Gastroesophageal sphincter (tissue), 4 donors: ENCODE measurements around the gene RALGPS1. TPM values are rescaled to one million over a fixed set of nuclear protein-coding genes. Genes with fewer than 3 reads are reported as not detected.
A peak's percentile ranks its signal among the peaks of the same experiment; 100 is the strongest.

Source experiments
- ATAC-seq: fragments of 150-250 bp; one replicate; pipeline ENCODE4 v1.9.1; 2016; ENCODE audit warnings: mild to moderate bottlenecking, moderate library complexity
- H3K27ac ChIP-seq, 4 donors: fragments of 200-600 bp; sonication (generic) in 3 of 4; 1 replicate in 3 of 4; 2 replicates in 1 of 4; pipeline ENCODE4 v1.5.1; 2016 to 2019
- H3K27me3 ChIP-seq: fragments of 200-600 bp; sonication (generic); one replicate; pipeline ENCODE4 v1.5.1; 2019
- H3K36me3 ChIP-seq, 2 donors: fragments of 200-600 bp; sonication (generic); one replicate each; pipeline ENCODE4 v1.5.1; 2019; ENCODE audit warnings: control low read depth in 1 of 2
- H3K4me1 ChIP-seq, 3 donors: fragments of 200-600 bp; sonication (generic); 1 replicate in 2 of 3; 2 replicates in 1 of 3; pipeline ENCODE4 v1.5.1; 2016 to 2019; ENCODE audit warnings: control low read depth in 2 of 3
- H3K4me3 ChIP-seq, 2 donors: fragments of 200-600 bp; sonication (generic); one replicate each; pipeline ENCODE4 v1.5.1; 2019; ENCODE audit warnings: mild to moderate bottlenecking in 1 of 2, moderate library complexity in 1 of 2
- H3K9me3 ChIP-seq, 3 donors: fragments of 200-600 bp; sonication (generic); one replicate each; pipeline ENCODE4 v1.5.1; 2017 to 2019; ENCODE audit warnings: control low read depth in 2 of 3
- EP300 ChIP-seq: sonication (generic); formaldehyde crosslinking; IDR thresholded peaks from one replicate; pipeline ENCODE4 v1.6.1; 2017; ENCODE audit warnings: antibody characterized with exemption, mild to moderate bottlenecking
- POLR2A ChIP-seq, 2 donors: fragments of 450-650 bp; IDR thresholded peaks; one replicate each; pipeline ENCODE4 v1.6.1; 2017; ENCODE audit warnings: antibody characterized with exemption in 2 of 2, mild to moderate bottlenecking in 2 of 2, moderate library complexity in 1 of 2
- POLR2AphosphoS5 ChIP-seq: sonication (generic); formaldehyde crosslinking; IDR thresholded peaks from one replicate; pipeline ENCODE4 v1.6.1; 2017; ENCODE audit warnings: antibody characterized with exemption
- WGBS, 2 donors: methylation state at CpG; one replicate each; pipeline ENCODE4 v1.1.5; 2018; ENCODE audit warnings: low coverage in 1 of 2; 5-methylcytosine and 5-hydroxymethylcytosine counted together
- total RNA-seq, 4 donors: library from RNA; depleted of rRNA; stranded (reverse); fragments of >200 nt; gene quantifications; one replicate each; pipeline ENCODE4 v1.1.0, GENCODE V29; 2016
- TF ChIP-seq, protein P1 (sequence below), 4 experiments: fragments of 200-600 bp in 2 of 4; fragments of 450-650 bp in 2 of 4; sonication (generic) in 1 of 4; IDR thresholded peaks; one replicate each; pipeline ENCODE4 v1.5.1; 2017 to 2019; ENCODE audit warnings: antibody characterized with exemption in 4 of 4, mild to moderate bottlenecking in 2 of 4, moderate library complexity in 2 of 4

RALGPS1 gene
- total RNA-seq, 4 donors from 2014 or later, result 5.9 to 17.4 (median 11.3) TPM

GRCh38 chr9:127033061-127033460 lies 118.5 kb downstream of the RALGPS1 start:
- peaks cover 0 to 3% of the 10 kb centered on the region in 2 donors for H3K36me3 ChIP-seq
- H3K9me3 ChIP-seq, result no peaks in the 10 kb centered on the region
- TF ChIP-seq EP300, result no peak
- TF ChIP-seq POLR2AphosphoS5, result no peak
- TF ChIP-seq, protein P1, sequence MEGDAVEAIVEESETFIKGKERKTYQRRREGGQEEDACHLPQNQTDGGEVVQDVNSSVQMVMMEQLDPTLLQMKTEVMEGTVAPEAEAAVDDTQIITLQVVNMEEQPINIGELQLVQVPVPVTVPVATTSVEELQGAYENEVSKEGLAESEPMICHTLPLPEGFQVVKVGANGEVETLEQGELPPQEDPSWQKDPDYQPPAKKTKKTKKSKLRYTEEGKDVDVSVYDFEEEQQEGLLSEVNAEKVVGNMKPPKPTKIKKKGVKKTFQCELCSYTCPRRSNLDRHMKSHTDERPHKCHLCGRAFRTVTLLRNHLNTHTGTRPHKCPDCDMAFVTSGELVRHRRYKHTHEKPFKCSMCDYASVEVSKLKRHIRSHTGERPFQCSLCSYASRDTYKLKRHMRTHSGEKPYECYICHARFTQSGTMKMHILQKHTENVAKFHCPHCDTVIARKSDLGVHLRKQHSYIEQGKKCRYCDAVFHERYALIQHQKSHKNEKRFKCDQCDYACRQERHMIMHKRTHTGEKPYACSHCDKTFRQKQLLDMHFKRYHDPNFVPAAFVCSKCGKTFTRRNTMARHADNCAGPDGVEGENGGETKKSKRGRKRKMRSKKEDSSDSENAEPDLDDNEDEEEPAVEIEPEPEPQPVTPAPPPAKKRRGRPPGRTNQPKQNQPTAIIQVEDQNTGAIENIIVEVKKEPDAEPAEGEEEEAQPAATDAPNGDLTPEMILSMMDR (IDR thresholded peaks at IDR 0.05), result no peak
- no peak for TF ChIP-seq POLR2A (IDR thresholded peaks at IDR 0.05)
- H3K27me3 ChIP-seq, result no peaks in the 10 kb centered on the region
- ATAC-seq, result no peak
- H3K4me1 ChIP-seq, result peaks cover 0 to 34% (median 8%) of the 10 kb centered on the region in 3 donors
- 92 to 100% methylated on average over 1 to 2 of the region's 3 CpGs for WGBS, 2 donors
- no peak overlapping the region for H3K4me3 ChIP-seq
- no peak overlapping the region for H3K27ac ChIP-seq

GRCh38 chr9:127033789-127034188 lies 119.2 kb downstream of the RALGPS1 start:
- Histone ChIP-seq H3K27ac (no peak overlapping the region), H3K4me3 (no peak overlapping the region), H3K27me3 (no peaks in the 10 kb centered on the region), H3K9me3 (no peaks in the 10 kb centered on the region), H3K4me1 (peaks cover 0 to 34% (median 8%) of the 10 kb centered on the region in 3 donors), H3K36me3 (peaks cover 0 to 3% of the 10 kb centered on the region in 2 donors)
- TF ChIP-seq POLR2A (IDR thresholded peaks at IDR 0.05) (no peak), POLR2AphosphoS5 (no peak), EP300 (no peak)
- ATAC-seq, result no peak

DNA sequence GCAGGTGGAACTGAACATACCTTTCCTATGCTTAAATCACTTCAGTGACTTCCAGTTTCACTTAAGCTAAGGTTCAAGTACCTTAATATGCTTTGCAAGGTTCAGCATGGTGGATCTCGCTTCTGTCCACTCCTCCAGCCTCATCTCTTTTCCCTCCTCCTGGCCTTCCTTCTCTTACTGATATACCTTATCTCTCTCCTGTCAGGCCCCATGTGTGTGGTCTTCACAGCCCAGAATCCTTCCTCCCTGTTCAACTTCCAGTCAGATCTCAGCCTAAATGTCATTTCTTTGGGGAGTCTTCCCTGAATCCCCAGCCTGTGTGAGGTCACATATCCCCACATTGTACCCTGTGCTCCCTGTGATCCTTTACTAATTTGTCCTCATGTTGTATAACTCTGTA lies 120.1 kb downstream of the RALGPS1 start:
- TF ChIP-seq POLR2A (IDR thresholded peaks at IDR 0.05) (no peak), POLR2AphosphoS5 (no peak), EP300 (no peak)
- TF ChIP-seq, protein P1 (IDR thresholded peaks at IDR 0.05), result no peak
- WGBS, 2 donors, result 100% methylated on average over 1 of the region's 1 CpG; no CpG with 5 or more reads in 1 of the 2 donors
- peaks cover 0 to 3% of the 10 kb centered on the region in 2 donors for H3K36me3 ChIP-seq
- ATAC-seq, result no peak
- peak overlapping the region in 3 of 4 donors; percentile 2 to 63 (median 56) for H3K27ac ChIP-seq
- H3K4me3 ChIP-seq, result no peak overlapping the region
- H3K9me3 ChIP-seq, result no peaks in the 10 kb centered on the region
- H3K4me1 ChIP-seq, result peaks cover 0 to 34% (median 8%) of the 10 kb centered on the region in 3 donors
- no peaks in the 10 kb centered on the region for H3K27me3 ChIP-seq

DNA sequence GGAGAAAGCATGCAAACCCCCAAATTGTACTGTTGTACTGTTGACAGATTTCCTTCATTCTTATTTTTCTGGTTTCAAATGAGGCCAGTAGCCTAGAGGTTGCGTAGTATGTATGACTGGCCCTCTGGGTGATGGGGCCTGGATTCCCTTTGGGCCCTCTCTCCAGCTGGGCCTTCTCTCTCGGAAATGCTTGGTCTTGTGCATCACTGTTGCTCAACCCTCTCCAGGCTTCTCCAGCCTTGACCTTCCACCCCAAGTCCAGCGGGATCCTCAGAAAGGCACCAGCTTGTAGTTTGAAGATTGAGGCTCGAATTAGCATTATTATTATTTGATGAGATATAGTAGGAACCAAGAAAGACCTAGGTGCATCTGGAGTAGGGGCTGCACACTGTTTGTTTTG lies 120.8 kb downstream of the RALGPS1 start:
- Histone ChIP-seq H3K27ac (peak overlapping the region in 3 of 4 donors; percentile 56 to 63 (median 58)), H3K36me3 (peaks cover 0 to 3% of the 10 kb centered on the region in 2 donors), H3K4me3 (no peak overlapping the region), H3K9me3 (no peaks in the 10 kb centered on the region), H3K27me3 (no peaks in the 10 kb centered on the region), H3K4me1 (peaks cover 0 to 34% (median 8%) of the 10 kb centered on the region in 3 donors)
- TF ChIP-seq EP300, result no peak
- TF ChIP-seq POLR2AphosphoS5, result peak; percentile 63
- WGBS, 2 donors, result 70 to 78% methylated on average over 2 to 4 of the region's 4 CpGs
- ATAC-seq, result peak; percentile 90

GRCh38 chr9:127035948-127036347 lies 121.4 kb downstream of the RALGPS1 start:
- TF ChIP-seq, protein P1 (IDR thresholded peaks at IDR 0.05), result no peak
- peak; percentile 16 for TF ChIP-seq POLR2AphosphoS5
- H3K27ac ChIP-seq, result peak overlapping the region in 3 of 4 donors; percentile 58 to 73 (median 63)
- WGBS, 2 donors, result 33% methylated on average over 1 of the region's 4 CpGs; no CpG with 5 or more reads in 1 of the 2 donors

GRCh38 chr9:127036437-127036836 lies 121.9 kb downstream of the RALGPS1 start:
- Histone ChIP-seq H3K27me3 (no peaks in the 10 kb centered on the region), H3K9me3 (no peaks in the 10 kb centered on the region), H3K4me3 (no peak overlapping the region), H3K27ac (peak overlapping the region in 3 of 4 donors; percentile 58 to 73 (median 63)), H3K36me3 (no peaks in the 10 kb centered on the region), H3K4me1 (peaks cover 0 to 34% (median 8%) of the 10 kb centered on the region in 3 donors)
- TF ChIP-seq, protein P1 (IDR thresholded peaks at IDR 0.05), result no peak
- TF ChIP-seq POLR2A (IDR thresholded peaks at IDR 0.05), result no peak
- TF ChIP-seq POLR2AphosphoS5, result no peak
- WGBS, 2 donors, result 85 to 92% methylated on average over 2 of the region's 2 CpGs
- no peak for ATAC-seq

More at GRCh38 chr9:127035948-127036347, 121.4 kb downstream of the RALGPS1 start:
- no peaks in the 10 kb centered on the region for H3K36me3 ChIP-seq
- no peaks in the 10 kb centered on the region for H3K27me3 ChIP-seq
- H3K9me3 ChIP-seq, result no peaks in the 10 kb centered on the region
- H3K4me3 ChIP-seq, result no peak overlapping the region
- peaks cover 0 to 34% (median 8%) of the 10 kb centered on the region in 3 donors for H3K4me1 ChIP-seq
- peak; percentile 80 for ATAC-seq
